ENCODE data around the gene RAP1A. TPM values are rescaled to one million over a fixed set of nuclear protein-coding genes. Genes with fewer than 3 reads are reported as not detected.

Gene RAP1A
- total RNA-seq, 4 donors from 2014 or later: 49.4 to 72.1 (median 57.9) TPM

- no peak overlapping the region for H3K4me3 ChIP-seq
- no peak overlapping the region for H3K27ac ChIP-seq
- no peak for ATAC-seq
- no peak for TF ChIP-seq POLR2A (IDR thresholded peaks at IDR 0.05)
- TF ChIP-seq, protein P1, sequence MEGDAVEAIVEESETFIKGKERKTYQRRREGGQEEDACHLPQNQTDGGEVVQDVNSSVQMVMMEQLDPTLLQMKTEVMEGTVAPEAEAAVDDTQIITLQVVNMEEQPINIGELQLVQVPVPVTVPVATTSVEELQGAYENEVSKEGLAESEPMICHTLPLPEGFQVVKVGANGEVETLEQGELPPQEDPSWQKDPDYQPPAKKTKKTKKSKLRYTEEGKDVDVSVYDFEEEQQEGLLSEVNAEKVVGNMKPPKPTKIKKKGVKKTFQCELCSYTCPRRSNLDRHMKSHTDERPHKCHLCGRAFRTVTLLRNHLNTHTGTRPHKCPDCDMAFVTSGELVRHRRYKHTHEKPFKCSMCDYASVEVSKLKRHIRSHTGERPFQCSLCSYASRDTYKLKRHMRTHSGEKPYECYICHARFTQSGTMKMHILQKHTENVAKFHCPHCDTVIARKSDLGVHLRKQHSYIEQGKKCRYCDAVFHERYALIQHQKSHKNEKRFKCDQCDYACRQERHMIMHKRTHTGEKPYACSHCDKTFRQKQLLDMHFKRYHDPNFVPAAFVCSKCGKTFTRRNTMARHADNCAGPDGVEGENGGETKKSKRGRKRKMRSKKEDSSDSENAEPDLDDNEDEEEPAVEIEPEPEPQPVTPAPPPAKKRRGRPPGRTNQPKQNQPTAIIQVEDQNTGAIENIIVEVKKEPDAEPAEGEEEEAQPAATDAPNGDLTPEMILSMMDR (IDR thresholded peaks at IDR 0.05 in 4 of 5, conservative IDR thresholded peaks at IDR 0.05 in 1 of 5): no peak
- no peaks in the 10 kb centered on the region for H3K9me3 ChIP-seq
- no peak for DNase-seq
- H3K36me3 ChIP-seq: no peaks in the 10 kb centered on the region
- in situ Hi-C loops (cut with MboI; ENCODE audit: low sequenced_read_pairs in 4 of 4): no loop called here
- intact Hi-C loops (cut with DNase I; ENCODE audit: low total_unique reads): no loop called here
- no peaks in the 10 kb centered on the region for H3K27me3 ChIP-seq
- peaks cover 11 to 13% of the 10 kb centered on the region in 2 donors for H3K4me1 ChIP-seq
Measured at GRCh38 chr1:111615870-111616715, 3.5 kb upstream of the RAP1A start.

DNA sequence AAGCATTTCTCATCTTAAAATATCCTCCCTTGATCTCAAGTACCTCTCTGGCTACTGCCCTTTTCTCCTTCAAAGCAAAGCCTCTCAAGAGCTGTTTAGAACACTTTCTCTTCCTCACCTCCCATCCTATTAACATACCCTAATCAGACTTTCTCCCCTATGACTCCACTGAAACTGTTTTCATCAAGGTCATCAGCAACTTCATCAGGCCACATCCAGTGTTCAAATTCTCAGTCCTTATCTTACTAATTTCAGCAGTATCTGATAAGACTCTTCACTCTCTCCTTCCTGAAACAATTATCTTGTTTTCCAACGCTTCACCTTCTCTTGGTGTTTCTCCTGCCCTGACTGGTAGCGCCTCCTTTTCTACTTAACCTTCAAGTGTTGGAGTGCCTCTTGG is 1.5 kb upstream of the RAP1A start:
- DNase-seq (no peak), ATAC-seq (no peak)
- in situ Hi-C loops (cut with MboI; ENCODE audit: low sequenced_read_pairs in 4 of 4) (no loop called here), intact Hi-C loops (cut with DNase I; ENCODE audit: low total_unique reads) (no loop called here)
- no peaks in the 10 kb centered on the region for H3K36me3 ChIP-seq
- H3K27me3 ChIP-seq: no peaks in the 10 kb centered on the region
- peaks cover 27 to 32% of the 10 kb centered on the region in 2 donors for H3K4me1 ChIP-seq
- TF ChIP-seq POLR2A (IDR thresholded peaks at IDR 0.05): no peak
- TF ChIP-seq, protein P1 (IDR thresholded peaks at IDR 0.05 in 4 of 5, conservative IDR thresholded peaks at IDR 0.05 in 1 of 5): no peak
- no peaks in the 10 kb centered on the region for H3K9me3 ChIP-seq
- H3K27ac ChIP-seq: no peak overlapping the region
- no peak overlapping the region for H3K4me3 ChIP-seq

- TF ChIP-seq, protein P1 (IDR thresholded peaks at IDR 0.05 in 4 of 5, conservative IDR thresholded peaks at IDR 0.05 in 1 of 5): no peak
- TF ChIP-seq POLR2A (IDR thresholded peaks at IDR 0.05): no peak
- DNase-seq (no peak), ATAC-seq (peak; percentile 8 to 12)
- in situ Hi-C loops (cut with MboI; ENCODE audit: low sequenced_read_pairs in 4 of 4) (no loop called here), intact Hi-C loops (cut with DNase I; ENCODE audit: low total_unique reads) (loop anchor here (1.0 kb wide), 1 partner anchor 26 kb away; no protein-coding TSS in a partner anchor)
- peak overlapping the region; percentile 94 to 98 (median 97) for H3K27ac ChIP-seq
- no peaks in the 10 kb centered on the region for H3K9me3 ChIP-seq
- H3K27me3 ChIP-seq: no peaks in the 10 kb centered on the region
- H3K36me3 ChIP-seq: no peaks in the 10 kb centered on the region
- peak overlapping the region; percentile 59 to 91 (median 72) for H3K4me3 ChIP-seq
- H3K4me1 ChIP-seq: peaks cover 31 to 41% of the 10 kb centered on the region in 2 donors
Measured at GRCh38 chr1:111618961-111619634, 491 bp upstream of the RAP1A start.

- TF ChIP-seq, protein P1 (IDR thresholded peaks at IDR 0.05 in 4 of 5, conservative IDR thresholded peaks at IDR 0.05 in 1 of 5): no peak
- TF ChIP-seq POLR2A (IDR thresholded peaks at IDR 0.05): no peak
Measured at GRCh38 chr1:111620441-111620971, 917 bp downstream of the RAP1A start.

More at GRCh38 chr1:111620441-111620971, 917 bp downstream of the RAP1A start:
- DNase-seq: no peak
- intact Hi-C loops (cut with DNase I; ENCODE audit: low total_unique reads): loop anchor here (2.0 to 5.0 kb wide), 2 partner anchors 34 to 137 kb away; partner anchors contain the start of gene DDX20
- Histone ChIP-seq H3K27ac (peak overlapping the region; percentile 94 to 98 (median 97)), H3K27me3 (no peaks in the 10 kb centered on the region), H3K36me3 (no peaks in the 10 kb centered on the region), H3K4me1 (peaks cover 43 to 52% of the 10 kb centered on the region in 2 donors), H3K4me3 (peak overlapping the region; percentile 59 to 91 (median 72)), H3K9me3 (no peaks in the 10 kb centered on the region)
- in situ Hi-C loops (cut with MboI; ENCODE audit: low sequenced_read_pairs in 4 of 4): loop anchor here in 1 of 4 donors (10.0 kb wide), 1 partner anchor 116 kb away; the partner anchor contains the start of genes ADORA3 and TMIGD3
- ATAC-seq: no peak

Data from gastrocnemius medialis (tissue), 4 donors.